Head of caudate nucleus (tissue), 42 donors: ENCODE data around the gene PSPH.
"Not testable (repeated sequence)": the region's sequence is repeated elsewhere in the genome, so short reads cannot be mapped to it uniquely, and the experiment has no call there.

Experiments used
- DNase-seq, 42 donors: peaks; one replicate each; pipeline versions ENCODE4 v3.0.0 to v3.0.0-alpha.2; 2020 to 2021; ENCODE audit warnings: mixed read lengths in 7 of 42
- intact Hi-C: fragments of 100-400 bp; cut with DNase I; formaldehyde crosslinking; loops from one replicate; pipeline ENCODE4 v1.15.0; 2022

The PSPH gene

DNA sequence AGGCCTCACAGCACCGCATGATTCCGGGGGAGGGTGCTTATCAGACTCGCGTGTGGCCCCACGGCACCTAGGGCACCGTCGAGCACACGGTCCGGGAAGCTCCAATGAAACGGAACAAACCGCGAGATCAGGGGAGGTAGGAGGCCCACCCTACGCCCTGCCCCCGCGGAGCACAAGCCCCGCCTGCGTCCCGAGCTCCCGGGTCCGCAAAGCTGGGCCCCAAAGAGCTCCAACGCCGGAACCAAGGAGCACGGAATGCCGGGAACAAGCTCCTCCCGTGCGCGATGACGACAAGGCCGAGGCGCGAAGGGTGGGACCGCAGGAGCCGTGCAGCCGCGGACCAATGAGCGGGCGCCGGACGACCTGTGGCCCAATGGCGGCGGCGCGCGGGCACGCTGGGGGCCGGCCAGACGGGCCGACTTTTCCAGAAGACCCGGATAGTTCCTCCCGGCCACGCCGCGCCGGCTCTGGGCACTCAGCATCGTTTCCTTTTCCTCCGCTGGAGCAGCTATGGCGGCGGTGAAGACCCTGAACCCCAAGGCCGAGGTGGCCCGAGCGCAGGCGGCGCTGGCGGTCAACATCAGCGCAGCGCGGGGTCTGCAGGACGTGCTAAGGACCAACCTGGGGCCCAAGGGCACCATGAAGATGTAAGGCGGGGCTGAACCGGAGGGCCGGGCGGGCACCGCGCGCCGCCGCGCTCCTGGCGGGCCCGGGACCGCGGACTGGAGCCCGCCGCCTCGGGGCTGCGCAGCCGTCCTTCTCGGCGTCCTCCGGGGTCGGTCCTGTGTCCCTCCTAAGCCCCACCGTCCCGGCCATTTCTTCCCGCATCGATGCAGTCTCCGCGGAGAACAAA, at the start of gene PSPH, which contains the start of gene CCT6A:
Gene PSPH, minus strand, starts transcription at position 106 of the 853 bp plus-strand sequence. CDS start 30,232 bp downstream, outside the sequence.
Gene CCT6A, plus strand, starts transcription at position 427 of the 853 bp plus-strand sequence. Its CDS starts 84 bp downstream, at position 511.
- DNase-seq: peak; percentile 95 to 99 (median 99)
- intact Hi-C loops: loop anchor here (2.0 kb wide), 2 partner anchors 13 to 87 kb away; partner anchors contain the start of genes NIPSNAP2 and SUMF2

DNA sequence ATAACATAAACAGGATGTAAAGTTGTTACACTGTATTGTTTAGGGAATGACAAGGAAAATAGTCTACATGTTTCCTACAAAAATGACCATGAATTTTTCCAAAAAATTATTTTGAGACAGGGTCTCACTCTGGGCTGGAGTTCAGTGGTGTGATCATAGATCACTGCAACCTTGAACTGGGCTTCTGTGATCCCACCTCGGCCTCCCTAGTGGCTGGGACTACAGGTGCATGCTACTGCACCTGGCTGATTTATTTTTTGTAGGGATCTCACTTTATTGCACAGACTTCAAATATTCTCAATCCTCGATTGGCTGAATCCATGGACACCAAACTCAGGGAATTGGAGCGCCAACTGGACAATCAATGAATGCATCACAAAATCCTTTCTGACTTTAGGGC, 48.4 kb upstream of the PSPH start:
- DNase-seq: no peak
- intact Hi-C loops: no loop called here

DNA sequence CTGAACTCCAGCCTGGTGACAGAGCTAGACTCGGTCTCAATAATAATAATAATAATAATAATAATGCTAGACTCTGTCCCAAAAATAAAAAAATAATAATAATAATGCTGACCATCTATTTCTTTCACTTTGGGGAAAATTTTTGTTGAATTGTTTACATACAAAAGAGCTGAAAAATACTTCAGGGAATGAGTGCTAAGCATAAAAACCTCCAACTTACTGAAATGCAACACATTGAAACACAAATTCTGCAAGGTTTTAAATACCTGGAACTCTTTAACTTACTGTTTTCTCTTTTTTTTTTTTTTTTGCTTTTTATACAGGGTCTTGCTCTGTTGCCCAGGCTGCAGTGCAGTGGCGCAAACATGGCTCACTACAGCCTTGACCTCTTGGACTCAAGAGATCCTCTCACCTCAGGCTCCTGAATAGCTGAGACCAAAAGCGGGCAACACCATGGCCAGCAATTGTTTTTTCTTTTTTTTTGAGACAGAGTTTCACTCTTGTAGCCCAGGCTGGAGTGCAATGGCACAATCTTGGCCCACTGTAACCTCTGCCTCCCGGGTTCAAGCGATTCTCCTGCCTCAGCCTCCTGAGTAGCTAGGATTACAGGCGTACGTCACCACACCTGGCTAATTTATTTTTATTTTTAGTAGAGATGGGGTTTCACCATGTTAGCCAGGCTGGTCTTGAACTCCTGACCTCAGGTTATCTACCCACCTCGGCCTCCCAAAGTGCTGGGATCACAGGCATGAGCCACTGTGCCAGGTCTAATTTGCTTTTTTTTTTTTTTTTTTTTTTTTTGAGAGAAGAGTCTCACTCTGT, 47.2 kb upstream of the PSPH start:
- intact Hi-C loops, DNase-seq: not testable (repeated sequence)

- no peak for DNase-seq
- intact Hi-C loops: no loop called here
These were observed 46.5 kb upstream of the PSPH start for GRCh38 chr7:56097700-56098099.

DNA sequence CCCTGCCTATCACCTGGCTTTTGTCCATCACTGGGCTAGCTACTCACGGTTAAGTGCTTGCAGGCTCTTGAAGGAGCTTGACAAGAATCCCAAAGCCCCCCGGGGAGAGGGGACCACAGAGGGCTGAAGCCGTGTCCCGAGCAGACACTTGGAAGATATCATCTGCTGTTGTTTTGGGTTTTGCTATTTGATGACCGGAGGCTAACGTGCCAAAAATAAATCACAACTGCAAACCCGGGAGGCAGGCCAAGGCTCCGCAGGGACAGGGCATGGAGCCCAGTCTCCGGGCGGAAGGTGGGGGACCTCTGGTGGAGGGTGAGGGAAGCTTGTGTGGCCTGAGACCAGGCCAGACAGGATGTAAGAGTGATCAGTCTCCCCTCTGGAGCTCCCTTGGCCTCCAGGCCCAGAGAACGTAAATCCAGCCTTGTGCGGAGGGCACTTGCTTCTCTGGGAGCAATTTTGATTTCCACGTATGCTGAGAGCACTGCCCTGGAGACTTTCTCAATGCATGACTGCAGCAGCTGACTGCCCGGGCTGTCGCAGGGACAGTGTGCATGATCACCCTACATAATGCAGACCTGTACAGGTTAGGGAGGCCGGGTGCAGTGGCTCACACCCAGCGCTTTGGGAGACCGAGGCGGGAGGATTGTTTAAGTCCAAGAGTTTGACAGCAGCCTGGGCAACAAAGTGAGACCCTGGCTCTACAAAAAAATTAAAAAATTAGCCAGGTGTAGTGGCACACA, 41.7 kb upstream of the PSPH start, which contains the start of gene PHKG1:
Gene PHKG1, minus strand, starts transcription at position 164 of the 743 bp plus-strand sequence. CDS start 4,011 bp downstream, outside the sequence.
- intact Hi-C loops: no loop called here
- peak; percentile 54 to 93 (median 80) for DNase-seq

GRCh38 chr7:56092388-56092787, 41.1 kb upstream of the PSPH start:
- DNase-seq, intact Hi-C loops: not testable (repeated sequence)

DNA sequence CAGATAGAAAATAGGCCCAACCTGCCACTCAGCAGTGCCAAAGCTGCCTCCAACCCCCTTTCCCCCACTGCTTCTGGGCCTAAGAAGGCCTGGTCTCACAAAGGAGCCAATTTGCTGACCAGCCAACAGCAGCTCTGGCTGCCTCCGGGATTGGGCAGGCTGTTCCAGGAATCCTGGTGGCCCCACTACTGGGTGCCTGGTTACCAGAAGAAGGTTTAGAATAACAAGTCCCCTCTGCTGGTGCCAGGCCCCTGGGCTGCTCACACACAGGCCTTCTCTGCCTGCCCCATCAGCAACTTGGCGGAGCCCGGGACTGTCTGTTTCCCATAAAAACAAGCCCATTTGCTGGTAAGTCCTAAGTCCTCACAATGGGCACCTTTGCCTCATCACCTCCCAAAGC, 40.3 kb upstream of the PSPH start:
- intact Hi-C loops: no loop called here

DNA sequence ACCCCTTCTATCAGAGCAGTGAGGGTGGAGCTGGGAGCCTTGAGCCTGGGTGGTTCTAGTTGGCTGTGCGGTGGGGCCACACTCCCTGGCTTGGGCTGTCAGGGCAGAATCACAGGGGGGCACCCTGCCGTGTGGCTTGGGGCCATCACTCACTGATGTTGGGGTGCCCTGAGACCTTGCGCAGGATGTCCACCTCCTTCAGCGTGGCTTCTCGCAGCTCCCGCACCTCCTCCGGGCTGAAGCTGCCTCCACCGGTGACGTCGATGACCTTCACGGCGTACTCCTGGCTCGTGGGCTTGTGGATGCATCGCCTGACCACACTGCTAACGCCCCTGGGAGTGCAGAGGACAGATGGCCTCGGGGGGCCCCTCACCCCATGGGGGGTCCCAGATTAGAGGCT, 36.2 kb upstream of the PSPH start:
- intact Hi-C loops: no loop called here
- peak in 1 of 42 donors; percentile 10 for DNase-seq

More for the DNA sequence above, 40.3 kb upstream of the PSPH start:
- peak in 35 of 42 donors; percentile 9 to 82 (median 51) for DNase-seq

DNA sequence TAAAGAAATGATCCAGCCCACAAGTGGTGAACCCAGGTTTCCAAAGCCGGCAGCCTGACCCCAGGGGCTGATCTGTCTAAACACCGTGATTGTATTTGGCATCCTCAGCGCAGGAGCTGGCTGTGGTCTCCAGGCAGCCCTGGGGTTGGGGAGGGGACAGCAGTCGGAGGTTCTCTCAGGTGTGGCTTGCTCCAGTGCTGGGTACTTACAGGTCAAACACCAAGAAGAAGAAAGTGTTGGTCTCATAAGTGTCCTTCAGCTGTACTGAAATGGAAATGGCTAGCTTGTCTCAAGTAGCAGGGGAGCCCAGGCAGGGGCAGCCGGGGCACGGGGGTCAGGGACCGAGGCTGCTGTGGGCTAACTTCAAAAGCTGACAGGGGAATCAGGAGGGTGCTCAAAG, 35.5 kb upstream of the PSPH start:
- intact Hi-C loops: no loop called here
- DNase-seq: peak in 1 of 42 donors; percentile 22

DNA sequence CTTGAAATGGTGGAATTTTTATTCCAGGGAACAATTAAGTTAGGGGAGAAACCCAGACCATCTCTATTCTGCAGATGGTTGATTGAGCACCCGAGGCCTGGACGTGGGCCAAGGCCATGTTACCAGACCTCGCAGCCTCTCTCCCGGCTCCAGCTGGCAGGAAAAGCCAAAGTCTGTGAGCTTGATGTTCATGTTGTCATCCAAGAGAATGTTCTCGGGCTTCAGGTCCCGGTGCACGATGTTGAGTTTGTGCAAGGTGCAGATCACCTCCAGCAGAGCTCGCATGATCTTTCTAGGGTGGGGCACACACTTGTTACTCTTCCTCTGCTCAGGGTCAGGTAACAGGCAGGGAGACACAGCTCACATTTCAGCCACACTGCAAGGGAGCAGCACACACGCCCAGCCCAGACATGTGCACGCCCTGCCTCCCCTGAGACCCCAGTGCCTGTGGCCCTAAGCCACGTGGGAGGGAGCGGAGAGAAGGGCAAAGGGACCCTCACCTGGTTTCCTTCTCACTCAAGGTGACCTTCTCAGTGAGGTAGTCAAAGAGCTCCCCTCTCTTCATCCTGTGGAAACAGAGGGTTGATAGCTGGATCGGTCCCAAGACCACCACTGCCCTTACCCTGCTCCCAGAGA, 32.0 kb upstream of the PSPH start:
- intact Hi-C loops: no loop called here
- peak in 41 of 42 donors; percentile 37 to 86 (median 67) for DNase-seq

GRCh38 chr7:56081626-56082340, 30.5 kb upstream of the PSPH start:
- intact Hi-C loops: no loop called here
- peak in 2 of 42 donors; percentile 22 to 30 for DNase-seq

DNA sequence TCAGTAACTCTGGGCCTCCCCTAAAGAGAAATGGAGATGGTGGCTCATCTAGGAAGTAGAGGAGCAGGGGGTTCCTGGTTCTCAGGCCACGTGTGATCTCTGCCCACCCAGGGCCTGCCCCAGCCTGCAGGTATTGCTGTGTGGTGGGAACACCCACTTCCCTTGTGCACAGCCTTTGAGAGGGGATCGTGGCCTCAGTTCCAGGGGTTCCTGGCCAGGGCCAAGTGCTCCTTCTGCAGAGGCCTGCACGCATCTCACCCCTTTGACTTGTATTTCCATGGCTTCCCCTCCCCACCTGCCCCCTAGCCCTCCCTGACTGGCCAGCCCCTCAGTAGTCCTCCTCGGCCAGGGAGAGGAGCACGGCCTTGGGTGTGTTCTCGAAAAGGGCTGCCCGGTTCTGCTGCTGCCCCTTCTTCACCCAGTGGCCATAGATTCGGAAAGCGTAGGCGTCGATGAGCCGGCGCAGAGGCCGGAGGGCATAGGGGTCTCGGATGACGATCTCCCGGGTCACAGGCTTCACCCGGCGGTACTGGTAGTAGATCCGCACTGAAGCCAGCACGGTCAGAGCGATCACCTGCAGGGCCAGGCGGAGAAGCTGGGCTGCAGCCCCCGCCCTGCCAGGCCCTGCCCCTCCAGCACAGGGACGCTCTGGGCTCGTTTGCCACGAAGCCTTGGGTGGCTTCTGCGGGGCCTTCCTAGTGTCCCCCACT, 29.6 kb upstream of the PSPH start:
- DNase-seq: peak in 1 of 42 donors; percentile 3
- intact Hi-C loops: not testable (repeated sequence)

DNA sequence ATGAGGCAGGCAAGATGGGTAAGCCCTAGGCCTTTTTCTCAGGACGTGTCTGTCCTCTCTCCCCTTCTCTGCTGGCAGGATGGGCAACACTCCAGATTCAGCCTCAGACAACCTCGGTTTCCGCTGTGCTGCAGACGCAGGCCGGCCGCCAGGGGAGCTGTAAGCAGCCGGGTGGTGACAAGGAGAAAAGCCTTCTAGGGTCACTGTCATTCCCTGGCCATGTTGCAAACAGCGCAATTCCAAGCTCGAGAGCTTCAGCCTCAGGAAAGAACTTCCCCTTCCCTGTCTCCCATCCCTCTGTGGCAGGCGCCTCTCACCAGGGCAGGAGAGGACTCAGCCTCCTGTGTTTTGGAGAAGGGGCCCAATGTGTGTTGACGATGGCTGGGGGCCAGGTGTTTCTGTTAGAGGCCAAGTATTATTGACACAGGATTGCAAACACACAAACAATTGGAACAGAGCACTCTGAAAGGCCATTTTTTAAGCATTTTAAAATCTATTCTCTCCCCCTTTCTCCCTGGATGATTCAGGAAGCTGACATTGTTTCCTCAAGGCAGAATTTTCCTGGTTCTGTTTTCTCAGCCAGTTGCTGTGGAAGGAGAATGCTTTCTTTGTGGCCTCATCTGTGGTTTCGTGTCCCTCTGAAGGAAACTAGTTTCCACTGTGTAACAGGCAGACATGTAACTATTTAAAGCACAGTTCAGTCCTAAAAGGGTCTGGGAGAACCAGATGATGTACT, 28.4 kb upstream of the PSPH start:
- DNase-seq: peak; percentile 64 to 93 (median 85)
- intact Hi-C loops: loop anchor here (5.0 kb wide), 2 partner anchors 72 to 437 kb away; no protein-coding TSS in a partner anchor

DNA sequence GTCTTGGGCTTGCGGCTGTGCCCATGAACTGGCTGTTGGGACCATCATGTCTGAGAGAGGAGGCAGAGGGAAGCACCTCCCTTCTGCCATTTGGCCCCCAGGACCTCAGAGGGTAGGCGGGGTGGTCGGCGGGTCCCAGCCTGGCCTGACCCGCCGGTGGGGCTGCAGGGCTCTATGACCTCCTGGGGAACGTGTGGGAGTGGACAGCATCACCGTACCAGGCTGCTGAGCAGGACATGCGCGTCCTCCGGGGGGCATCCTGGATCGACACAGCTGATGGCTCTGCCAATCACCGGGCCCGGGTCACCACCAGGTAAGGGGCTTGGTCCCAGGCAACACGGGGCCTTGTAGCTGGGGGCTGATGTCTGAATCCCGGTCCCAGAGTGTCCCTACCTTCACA, 27.0 kb upstream of the PSPH start:
- DNase-seq: peak in 2 of 42 donors; percentile 15 to 42
- intact Hi-C loops: loop anchor here (5.0 kb wide), 2 partner anchors 71 to 436 kb away; no protein-coding TSS in a partner anchor

DNA sequence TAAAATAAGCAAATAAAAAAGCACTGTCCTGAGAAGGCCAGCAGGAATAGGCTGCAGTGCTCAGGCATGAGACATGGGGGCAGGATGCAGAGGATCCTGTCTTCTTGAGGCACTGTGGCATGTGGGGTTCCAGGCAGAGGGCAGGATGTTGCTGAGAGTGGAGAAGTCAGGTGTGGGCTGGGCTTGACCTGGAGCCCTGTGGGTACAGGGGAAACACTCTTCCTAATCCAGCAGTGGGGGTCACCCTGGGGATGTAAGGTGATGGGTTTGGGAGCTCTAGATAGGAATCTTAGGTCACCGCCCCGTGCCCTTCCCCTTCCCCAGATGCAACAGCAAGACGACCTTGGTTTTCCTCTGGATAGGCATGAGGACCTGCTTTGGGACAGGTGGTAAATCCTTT, 26.4 kb upstream of the PSPH start:
- peak in 2 of 42 donors; percentile 5 to 29 for DNase-seq
- intact Hi-C loops: loop anchor here (5.0 kb wide), 2 partner anchors 70 to 435 kb away; no protein-coding TSS in a partner anchor

- intact Hi-C loops: no loop called here
- peak; percentile 45 to 90 (median 76) for DNase-seq
These were observed 23.1 kb upstream of the PSPH start for GRCh38 chr7:56074371-56074791.
